Smooth muscle cell of trachea (primary cell): Measurements from ENCODE around the gene TMEM89. TPM values are rescaled to one million over a fixed set of nuclear protein-coding genes. Genes with fewer than 3 reads are reported as not detected.

Source experiments
- total RNA-seq: library from RNA; depleted of rRNA; stranded (reverse); fragments of >200 nt; gene quantifications from 2 replicates; pipeline ENCODE4 v1.2.1, GENCODE V29; 2014

The TMEM89 gene, protein sequence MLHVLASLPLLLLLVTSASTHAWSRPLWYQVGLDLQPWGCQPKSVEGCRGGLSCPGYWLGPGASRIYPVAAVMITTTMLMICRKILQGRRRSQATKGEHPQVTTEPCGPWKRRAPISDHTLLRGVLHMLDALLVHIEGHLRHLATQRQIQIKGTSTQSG
- total RNA-seq: not detected in 2 replicates

DNA sequence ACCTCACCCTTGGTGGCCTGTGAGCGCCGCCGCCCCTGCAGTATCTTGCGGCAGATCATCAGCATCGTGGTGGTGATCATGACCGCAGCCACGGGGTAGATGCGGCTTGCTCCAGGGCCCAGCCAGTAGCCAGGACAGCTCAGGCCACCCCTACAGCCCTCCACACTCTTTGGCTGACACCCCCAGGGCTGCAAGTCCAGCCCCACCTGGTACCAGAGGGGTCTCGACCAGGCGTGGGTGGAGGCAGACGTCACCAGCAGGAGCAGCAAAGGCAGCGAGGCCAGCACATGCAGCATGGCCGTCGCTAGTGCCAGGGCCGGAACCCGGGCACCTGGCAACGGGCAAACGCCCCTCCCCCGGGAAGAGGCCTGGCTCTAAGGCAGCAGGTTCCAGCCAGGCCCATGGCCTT is at the start of gene TMEM89:
TMEM89 (minus strand) TSS at position 309 of the 409 bp plus-strand sequence; CDS start at position 296, 13 bp downstream.

DNA sequence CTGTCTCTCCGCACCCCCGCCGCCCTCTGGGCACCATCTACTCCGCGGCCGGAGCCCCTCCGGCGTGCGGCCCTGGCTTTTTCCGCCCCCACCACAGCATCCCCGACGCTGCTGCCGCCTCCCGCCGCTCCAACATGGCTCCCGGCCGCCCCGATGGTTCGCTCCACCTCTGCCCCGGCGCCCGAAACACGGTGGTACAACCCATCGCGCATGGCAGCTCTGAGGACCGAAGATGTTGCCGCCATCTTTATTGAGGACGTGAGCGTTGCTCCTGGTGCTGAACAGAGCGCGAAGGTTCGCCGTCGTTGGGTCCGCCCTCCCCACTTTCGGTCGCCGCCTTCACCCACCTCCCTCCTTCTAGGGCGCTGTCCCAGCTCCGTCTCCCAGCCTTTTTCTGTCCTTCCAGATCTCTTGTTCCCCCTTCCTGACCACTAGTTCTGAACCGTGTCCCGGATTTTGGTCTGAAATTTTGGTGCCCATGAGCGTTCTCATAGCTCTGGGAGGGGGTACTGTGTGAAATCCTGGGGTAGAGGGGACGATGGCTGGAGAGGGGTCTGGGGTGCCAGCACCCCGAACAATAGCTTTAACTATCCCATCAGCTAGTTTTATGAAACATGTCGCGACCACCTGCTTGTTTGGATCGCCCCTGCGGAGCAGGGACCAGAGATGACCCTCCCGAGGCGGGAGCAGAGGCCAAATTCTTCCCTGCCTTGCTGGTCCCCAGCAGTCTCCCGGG is 41.4 kb upstream of the TMEM89 start, which contains the start of gene CELSR3:
CELSR3 (minus strand) TSS at position 134 of the 736 bp plus-strand sequence. CDS start 252 bp downstream, outside the sequence.

DNA sequence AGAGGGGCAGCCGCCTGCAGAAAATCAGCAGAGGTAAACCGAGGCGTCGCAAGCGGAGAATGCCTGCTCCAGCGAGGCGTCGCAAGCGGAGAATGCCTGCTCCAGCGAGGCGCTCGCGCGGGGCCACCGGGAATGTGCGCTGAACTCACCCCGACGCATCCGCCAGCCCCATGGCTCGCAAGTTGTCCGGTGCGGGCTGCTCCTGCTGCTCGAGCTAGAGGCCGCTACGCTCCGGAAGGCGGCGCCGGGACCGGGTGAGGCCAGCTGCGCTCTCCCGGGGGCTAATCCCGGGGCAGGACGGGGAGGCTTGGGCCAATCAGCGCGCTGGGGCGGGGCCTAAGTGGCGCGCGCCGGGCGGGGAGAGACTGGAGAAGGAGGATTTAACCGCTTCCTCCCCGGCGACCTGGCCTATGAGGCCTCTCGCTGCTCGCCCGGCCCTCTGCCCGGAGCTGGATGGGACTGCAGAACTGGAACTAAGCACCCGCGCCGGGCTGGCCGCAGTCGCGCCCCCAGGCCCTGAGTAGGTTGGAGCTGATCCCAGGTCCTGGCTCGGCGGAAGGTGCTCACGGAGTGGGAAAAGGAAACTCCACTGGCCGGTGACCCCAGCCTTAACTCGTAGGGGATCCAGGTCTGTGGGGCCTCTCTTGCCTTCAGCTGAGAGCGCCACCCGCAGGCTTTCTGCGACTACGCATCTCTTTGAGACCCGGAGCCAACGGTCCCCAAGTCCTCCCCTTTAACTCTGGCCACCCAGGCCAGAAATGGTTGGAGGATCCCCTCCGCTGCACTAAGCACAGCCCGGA is 13.9 kb upstream of the TMEM89 start, which contains the start of gene SLC26A6:
SLC26A6 (minus strand) TSS at position 240 of the 800 bp plus-strand sequence; CDS start at position 172, 68 bp downstream.

DNA sequence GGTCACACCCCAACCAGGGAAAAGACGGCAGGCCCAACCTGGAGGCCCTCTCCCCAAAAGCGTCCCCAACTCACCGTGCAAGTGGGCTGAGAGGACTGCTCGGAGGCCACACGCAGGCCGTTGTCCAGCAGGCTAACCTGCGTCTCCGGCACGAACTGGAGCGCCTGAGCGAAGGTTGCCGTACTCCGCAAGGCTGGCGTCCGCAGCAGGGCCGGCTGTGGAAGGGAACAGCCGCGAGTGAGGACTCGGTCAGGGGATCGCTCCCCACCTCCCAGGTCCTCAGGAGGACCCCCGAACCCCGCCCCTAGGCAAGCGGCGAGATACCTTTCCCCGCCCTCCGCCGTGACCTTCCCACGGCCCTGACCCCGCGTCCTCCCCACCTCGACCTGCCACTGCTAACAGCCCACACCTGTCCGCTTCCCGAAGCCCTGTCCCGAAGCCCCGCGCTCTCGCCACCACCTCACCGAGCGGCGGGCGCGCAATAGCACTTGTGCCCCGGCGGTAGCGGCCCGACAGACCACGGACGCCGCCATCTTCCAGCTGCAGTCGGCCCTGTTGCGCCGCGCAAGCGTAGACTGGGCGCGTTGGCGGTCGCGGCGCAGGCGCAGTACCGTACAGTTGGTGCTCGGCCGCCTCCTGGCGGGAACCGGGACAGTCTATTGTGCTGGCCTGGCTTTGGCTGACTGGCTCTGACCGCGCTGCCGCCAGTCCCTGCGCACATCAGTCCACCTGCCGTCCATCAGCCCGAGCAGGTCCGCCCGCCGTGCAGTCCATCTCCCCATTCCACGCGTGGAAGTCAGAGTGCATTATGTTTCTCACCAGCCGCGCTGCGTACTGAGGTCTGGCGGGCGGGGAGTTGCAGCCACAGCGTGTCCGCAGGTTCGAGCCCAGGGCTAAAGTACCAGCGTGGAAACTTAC is 12.2 kb downstream of the TMEM89 start, which contains the start of gene UQCRC1:
UQCRC1 (minus strand) TSS at position 559 of the 918 bp plus-strand sequence; CDS start at position 533, 26 bp downstream.

DNA sequence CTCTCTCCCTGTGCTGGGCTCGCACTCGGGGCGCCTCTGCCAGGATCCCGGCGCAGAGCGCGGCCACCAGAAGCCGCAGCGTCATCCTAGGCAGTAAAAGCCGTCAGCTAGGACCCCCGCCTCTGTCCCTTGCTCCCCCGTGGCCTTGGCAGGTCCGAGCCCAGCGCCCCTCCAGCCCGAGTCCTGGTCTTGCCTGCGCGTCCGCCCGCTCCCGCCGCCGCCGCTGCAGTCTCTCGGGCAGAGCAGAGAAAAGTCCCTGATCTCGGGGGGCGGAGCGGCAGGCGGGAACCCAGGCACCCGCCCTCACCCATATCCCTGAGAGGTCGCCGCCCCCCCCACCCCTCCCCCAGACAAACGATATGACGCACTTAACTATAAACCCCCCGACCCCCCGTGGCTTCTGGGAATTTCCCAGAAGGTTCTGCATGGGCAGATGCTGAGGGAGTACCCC is 26.5 kb downstream of the TMEM89 start, which contains the start of gene COL7A1:
COL7A1 (minus strand) TSS at position 255 of the 451 bp plus-strand sequence; CDS start at position 85, 170 bp downstream.

Other genes with a start within 250 kb of the TMEM89 start
- 0.15 TPM in 1 of 2 replicates, not detected in the other for gene FBXW12, start 249.6 kb downstream of the TMEM89 start, total RNA-seq
- 41.3 and 76.4 TPM in 2 replicates for gene PLXNB1, start 191.7 kb downstream of the TMEM89 start, total RNA-seq
- 40.0 and 42.8 TPM in 2 replicates for gene CCDC51, start 181.7 kb downstream of the TMEM89 start, total RNA-seq
- 178 and 359 TPM in 2 replicates for gene TMA7, start 181.5 kb downstream of the TMEM89 start, total RNA-seq
- gene ATRIP, start 175.0 kb downstream of the TMEM89 start, total RNA-seq: 5.7 and 6.6 TPM in 2 replicates
- 107 and 177 TPM in 2 replicates for gene SHISA5, start 117.6 kb downstream of the TMEM89 start, total RNA-seq
- gene PFKFB4, start 65.0 kb downstream of the TMEM89 start, total RNA-seq: 10.0 and 12.2 TPM in 2 replicates
- 1.2 and 1.3 TPM in 2 replicates for gene UCN2, start 58.0 kb downstream of the TMEM89 start, total RNA-seq
- gene COL7A1, start 26.4 kb downstream of the TMEM89 start, total RNA-seq: 22.5 and 52.6 TPM in 2 replicates
- gene UQCRC1, start 12.1 kb downstream of the TMEM89 start, total RNA-seq: 358 and 469 TPM in 2 replicates
- gene SLC26A6, start 13.7 kb upstream of the TMEM89 start, total RNA-seq: 16.9 and 22.2 TPM in 2 replicates
- 1.0 and 3.5 TPM in 2 replicates for gene CELSR3, start 41.1 kb upstream of the TMEM89 start, total RNA-seq
- 11.8 and 25.1 TPM in 2 replicates for gene NCKIPSD, start 64.1 kb upstream of the TMEM89 start, total RNA-seq
- 49.0 and 51.5 TPM in 2 replicates for gene IP6K2, start 95.5 kb upstream of the TMEM89 start, total RNA-seq
- gene PRKAR2A, start 226.1 kb upstream of the TMEM89 start, total RNA-seq: 34.9 and 35.9 TPM in 2 replicates